ENCODE results near the gene REEP6.

DNA sequence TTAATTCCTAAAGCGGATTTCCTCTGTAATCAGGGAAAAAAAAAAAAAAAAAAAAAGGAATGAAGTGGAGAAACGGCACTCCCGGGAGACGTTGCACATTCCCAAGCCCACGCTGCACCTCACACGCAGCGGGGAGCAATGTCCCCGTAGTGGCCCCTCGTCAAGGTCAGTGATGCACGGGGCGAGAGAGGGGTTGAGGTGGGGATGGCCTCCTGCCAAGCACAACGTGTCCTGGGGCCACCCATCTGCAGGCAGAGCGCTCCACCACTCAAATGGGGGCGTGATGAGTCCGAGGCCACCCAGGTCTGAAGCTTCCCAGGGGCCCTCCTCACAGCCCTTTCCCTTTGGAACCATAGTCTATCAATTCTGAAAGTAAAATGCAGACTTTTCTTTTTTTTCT lies 48.0 kb downstream of the REEP6 start:
- TF ChIP-seq, protein P1, sequence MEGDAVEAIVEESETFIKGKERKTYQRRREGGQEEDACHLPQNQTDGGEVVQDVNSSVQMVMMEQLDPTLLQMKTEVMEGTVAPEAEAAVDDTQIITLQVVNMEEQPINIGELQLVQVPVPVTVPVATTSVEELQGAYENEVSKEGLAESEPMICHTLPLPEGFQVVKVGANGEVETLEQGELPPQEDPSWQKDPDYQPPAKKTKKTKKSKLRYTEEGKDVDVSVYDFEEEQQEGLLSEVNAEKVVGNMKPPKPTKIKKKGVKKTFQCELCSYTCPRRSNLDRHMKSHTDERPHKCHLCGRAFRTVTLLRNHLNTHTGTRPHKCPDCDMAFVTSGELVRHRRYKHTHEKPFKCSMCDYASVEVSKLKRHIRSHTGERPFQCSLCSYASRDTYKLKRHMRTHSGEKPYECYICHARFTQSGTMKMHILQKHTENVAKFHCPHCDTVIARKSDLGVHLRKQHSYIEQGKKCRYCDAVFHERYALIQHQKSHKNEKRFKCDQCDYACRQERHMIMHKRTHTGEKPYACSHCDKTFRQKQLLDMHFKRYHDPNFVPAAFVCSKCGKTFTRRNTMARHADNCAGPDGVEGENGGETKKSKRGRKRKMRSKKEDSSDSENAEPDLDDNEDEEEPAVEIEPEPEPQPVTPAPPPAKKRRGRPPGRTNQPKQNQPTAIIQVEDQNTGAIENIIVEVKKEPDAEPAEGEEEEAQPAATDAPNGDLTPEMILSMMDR (IDR thresholded peaks at IDR 0.05), result no peak
- TF ChIP-seq, protein P2, sequence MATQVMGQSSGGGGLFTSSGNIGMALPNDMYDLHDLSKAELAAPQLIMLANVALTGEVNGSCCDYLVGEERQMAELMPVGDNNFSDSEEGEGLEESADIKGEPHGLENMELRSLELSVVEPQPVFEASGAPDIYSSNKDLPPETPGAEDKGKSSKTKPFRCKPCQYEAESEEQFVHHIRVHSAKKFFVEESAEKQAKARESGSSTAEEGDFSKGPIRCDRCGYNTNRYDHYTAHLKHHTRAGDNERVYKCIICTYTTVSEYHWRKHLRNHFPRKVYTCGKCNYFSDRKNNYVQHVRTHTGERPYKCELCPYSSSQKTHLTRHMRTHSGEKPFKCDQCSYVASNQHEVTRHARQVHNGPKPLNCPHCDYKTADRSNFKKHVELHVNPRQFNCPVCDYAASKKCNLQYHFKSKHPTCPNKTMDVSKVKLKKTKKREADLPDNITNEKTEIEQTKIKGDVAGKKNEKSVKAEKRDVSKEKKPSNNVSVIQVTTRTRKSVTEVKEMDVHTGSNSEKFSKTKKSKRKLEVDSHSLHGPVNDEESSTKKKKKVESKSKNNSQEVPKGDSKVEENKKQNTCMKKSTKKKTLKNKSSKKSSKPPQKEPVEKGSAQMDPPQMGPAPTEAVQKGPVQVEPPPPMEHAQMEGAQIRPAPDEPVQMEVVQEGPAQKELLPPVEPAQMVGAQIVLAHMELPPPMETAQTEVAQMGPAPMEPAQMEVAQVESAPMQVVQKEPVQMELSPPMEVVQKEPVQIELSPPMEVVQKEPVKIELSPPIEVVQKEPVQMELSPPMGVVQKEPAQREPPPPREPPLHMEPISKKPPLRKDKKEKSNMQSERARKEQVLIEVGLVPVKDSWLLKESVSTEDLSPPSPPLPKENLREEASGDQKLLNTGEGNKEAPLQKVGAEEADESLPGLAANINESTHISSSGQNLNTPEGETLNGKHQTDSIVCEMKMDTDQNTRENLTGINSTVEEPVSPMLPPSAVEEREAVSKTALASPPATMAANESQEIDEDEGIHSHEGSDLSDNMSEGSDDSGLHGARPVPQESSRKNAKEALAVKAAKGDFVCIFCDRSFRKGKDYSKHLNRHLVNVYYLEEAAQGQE (IDR thresholded peaks at IDR 0.05; ENCODE audit: low read depth, low read length), result no peak
- no peak for TF ChIP-seq EZH2phosphoT487 (IDR thresholded peaks at IDR 0.05; ENCODE audit: borderline replicate concordance, low read depth)

Measured in SK-N-SH (cell line).